Stomach (tissue), 9 donors: ENCODE measurements around the gene EMX2. TPM values are rescaled to one million over a fixed set of nuclear protein-coding genes. Genes with fewer than 3 reads are reported as not detected.

Experiments
- DNase-seq, 2 donors: peaks; one replicate each; pipeline versions ENCODE4 v3.0.0 to v3.0.0-alpha.2; 2013 to 2019
- H3K27ac ChIP-seq, 5 donors: fragments of 200-600 bp in 4 of 5; sonication (generic) in 4 of 5; one replicate each; pipeline ENCODE4 v1.5.1; 2013 to 2019; ENCODE audit warnings: mild to moderate bottlenecking in 1 of 5, moderate library complexity in 1 of 5
- H3K27me3 ChIP-seq, 3 donors: fragments of 200-600 bp; sonication (generic); one replicate each; pipeline ENCODE4 v1.5.1; 2017 to 2019; ENCODE audit warnings: mixed run types in 1 of 3
- H3K36me3 ChIP-seq, 4 donors: fragments of 200-600 bp; sonication (generic); 1 replicate in 3 of 4; 2 replicates in 1 of 4; pipeline ENCODE4 v1.5.1; 2016 to 2019
- H3K4me1 ChIP-seq, 4 donors: fragments of 200-600 bp; sonication (generic); one replicate each; pipeline ENCODE4 v1.5.1; 2016 to 2019
- H3K4me3 ChIP-seq, 4 donors: fragments of 200-600 bp; sonication (generic) in 3 of 4; one replicate each; pipeline ENCODE4 v1.5.1; 2016 to 2019; ENCODE audit warnings: mild to moderate bottlenecking in 1 of 4
- H3K9me3 ChIP-seq, 4 donors: fragments of 200-600 bp; sonication (generic); one replicate each; pipeline ENCODE4 v1.5.1; 2016 to 2019
- EP300 ChIP-seq: sonication (generic); formaldehyde crosslinking; IDR thresholded peaks from one replicate; pipeline ENCODE4 v1.6.1; 2017; ENCODE audit warnings: antibody characterized with exemption
- POLR2A ChIP-seq, 4 donors: fragments of 450-650 bp; IDR thresholded peaks; one replicate each; pipeline ENCODE4 v1.6.1; 2016; ENCODE audit warnings: antibody characterized with exemption in 4 of 4, control low read depth in 2 of 4, mild to moderate bottlenecking in 1 of 4, moderate library complexity in 1 of 4
- POLR2AphosphoS5 ChIP-seq, 3 donors: sonication (generic); formaldehyde crosslinking; IDR thresholded peaks; one replicate each; pipeline ENCODE4 v1.6.1; 2016; ENCODE audit warnings: antibody characterized with exemption in 3 of 3
- WGBS, 5 donors: extraction: QIAGEN DNeasy Blood & Tissue Kit in 3 of 5; methylation state at CpG; one replicate each; pipeline versions ENCODE4 v1.1.5 to v1.1.7; 2013 to 2018; 5-methylcytosine and 5-hydroxymethylcytosine counted together
- intact Hi-C: fragments of 100-400 bp; cut with DNase I; formaldehyde crosslinking; loops from one replicate; pipeline ENCODE4 v1.15.1; 2023; ENCODE audit warnings: low total_unique reads
- polyA plus RNA-seq, 3 donors: library from polyadenylated mRNA; stranded (reverse); fragments of 200-250 nt; gene quantifications; one replicate each; pipeline ENCODE4 v1.2.3, GENCODE V29; 2013
- total RNA-seq, 5 donors: library from RNA; depleted of rRNA; stranded (reverse); fragments of >200 nt; gene quantifications; one replicate each; pipeline versions ENCODE4 v1.1.0 to v1.2.3, GENCODE V29; 2014 to 2016
- TF ChIP-seq, protein P1 (sequence below), 7 experiments: fragments of 450-650 bp in 4 of 7; fragments of 200-600 bp in 3 of 7; sonication (generic) in 3 of 7; IDR thresholded peaks; one replicate each; pipeline ENCODE4 v1.5.1; 2016 to 2019; ENCODE audit warnings: antibody characterized with exemption in 7 of 7, control low read depth in 2 of 7, mild to moderate bottlenecking in 1 of 7
- donor health status: healthy with polysubstance abuse.
- donor health status: Bipolar disorder and iron deficiency.
- donor health status: healthy.

Gene EMX2
- total and polyA plus RNA-seq, 8 donors = 0.18 TPM; not detected in 7

DNA sequence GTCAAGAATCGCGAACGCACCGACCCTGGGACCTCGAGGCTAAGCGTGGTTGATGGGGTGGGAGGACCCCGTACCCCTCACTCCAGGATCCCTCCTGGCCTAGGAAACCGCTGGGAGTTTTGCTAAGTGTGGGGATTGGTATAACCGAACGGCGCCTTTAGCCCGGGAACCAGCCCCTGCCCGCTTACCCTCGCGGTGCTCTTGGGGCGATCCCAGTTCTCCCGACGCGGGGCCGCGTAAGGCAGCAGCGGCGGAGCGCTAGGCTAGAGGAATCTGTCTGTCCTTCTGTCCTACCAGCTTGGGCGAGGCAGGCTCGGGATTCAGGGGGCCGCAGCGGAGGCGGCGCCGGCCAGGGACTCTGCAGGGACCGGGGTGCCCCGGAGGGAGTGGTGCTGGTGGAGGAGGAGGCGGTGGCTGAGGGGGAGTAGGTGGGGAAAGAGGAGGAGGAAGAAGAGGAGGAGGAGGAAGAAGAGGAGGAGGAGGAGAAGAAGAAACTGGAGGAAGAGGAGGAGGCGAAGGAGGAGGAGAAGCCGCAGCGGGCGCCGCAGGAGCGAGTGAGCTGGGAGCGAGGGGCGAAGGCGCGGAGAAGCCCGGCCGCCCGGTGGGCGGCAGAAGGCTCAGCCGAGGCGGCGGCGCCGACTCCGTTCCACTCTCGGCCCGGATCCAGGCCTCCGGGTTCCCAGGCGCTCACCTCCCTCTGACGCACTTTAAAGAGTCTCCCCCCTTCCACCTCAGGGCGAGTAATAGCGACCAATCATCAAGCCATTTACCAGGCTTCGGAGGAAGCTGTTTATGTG lies 439 bp upstream of the EMX2 start:
- TF ChIP-seq, protein P1, sequence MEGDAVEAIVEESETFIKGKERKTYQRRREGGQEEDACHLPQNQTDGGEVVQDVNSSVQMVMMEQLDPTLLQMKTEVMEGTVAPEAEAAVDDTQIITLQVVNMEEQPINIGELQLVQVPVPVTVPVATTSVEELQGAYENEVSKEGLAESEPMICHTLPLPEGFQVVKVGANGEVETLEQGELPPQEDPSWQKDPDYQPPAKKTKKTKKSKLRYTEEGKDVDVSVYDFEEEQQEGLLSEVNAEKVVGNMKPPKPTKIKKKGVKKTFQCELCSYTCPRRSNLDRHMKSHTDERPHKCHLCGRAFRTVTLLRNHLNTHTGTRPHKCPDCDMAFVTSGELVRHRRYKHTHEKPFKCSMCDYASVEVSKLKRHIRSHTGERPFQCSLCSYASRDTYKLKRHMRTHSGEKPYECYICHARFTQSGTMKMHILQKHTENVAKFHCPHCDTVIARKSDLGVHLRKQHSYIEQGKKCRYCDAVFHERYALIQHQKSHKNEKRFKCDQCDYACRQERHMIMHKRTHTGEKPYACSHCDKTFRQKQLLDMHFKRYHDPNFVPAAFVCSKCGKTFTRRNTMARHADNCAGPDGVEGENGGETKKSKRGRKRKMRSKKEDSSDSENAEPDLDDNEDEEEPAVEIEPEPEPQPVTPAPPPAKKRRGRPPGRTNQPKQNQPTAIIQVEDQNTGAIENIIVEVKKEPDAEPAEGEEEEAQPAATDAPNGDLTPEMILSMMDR (IDR thresholded peaks at IDR 0.05) = no peak
- no peak for TF ChIP-seq POLR2AphosphoS5 (IDR thresholded peaks at IDR 0.05)
- peaks cover 76 to 100% (median 96%) of the 10 kb centered on the region in 3 donors for H3K27me3 ChIP-seq
- intact Hi-C loops = no loop called here
- H3K9me3 ChIP-seq = no peaks in the 10 kb centered on the region
- DNase-seq = peak in 1 of 2 donors; percentile 77
- H3K36me3 ChIP-seq = no peaks in the 10 kb centered on the region
- 4 to 10% (median 7%) methylated on average over 57 to 62 of the region's 62 CpGs for WGBS, 5 donors
- H3K4me1 ChIP-seq = peaks cover 47 to 68% (median 55%) of the 10 kb centered on the region in 4 donors
- H3K27ac ChIP-seq = no peak overlapping the region
- H3K4me3 ChIP-seq = peak overlapping the region in 3 of 4 donors; percentile 5 to 20 (median 11)

DNA sequence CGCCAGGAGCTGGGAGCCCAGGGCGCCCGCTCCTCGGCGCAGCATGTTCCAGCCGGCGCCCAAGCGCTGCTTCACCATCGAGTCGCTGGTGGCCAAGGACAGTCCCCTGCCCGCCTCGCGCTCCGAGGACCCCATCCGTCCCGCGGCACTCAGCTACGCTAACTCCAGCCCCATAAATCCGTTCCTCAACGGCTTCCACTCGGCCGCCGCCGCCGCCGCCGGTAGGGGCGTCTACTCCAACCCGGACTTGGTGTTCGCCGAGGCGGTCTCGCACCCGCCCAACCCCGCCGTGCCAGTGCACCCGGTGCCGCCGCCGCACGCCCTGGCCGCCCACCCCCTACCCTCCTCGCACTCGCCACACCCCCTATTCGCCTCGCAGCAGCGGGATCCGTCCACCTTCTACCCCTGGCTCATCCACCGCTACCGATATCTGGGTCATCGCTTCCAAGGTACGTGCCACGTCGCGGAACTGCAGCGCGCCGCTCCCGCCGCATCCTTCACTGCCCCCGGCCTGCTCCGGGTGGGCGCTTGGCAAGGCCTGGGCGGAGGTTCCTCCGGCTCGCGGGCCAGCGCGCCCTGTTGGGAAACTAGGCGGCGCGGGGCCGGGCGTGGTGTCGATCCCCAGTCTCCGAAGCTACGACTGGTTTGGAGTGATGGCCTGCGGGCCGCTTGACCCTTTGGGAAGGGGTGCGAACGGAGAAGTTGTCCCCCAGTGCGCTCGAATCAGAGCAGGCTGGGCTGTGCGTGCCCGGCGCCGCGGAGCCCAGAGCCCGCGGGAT lies 868 bp downstream of the EMX2 start:
- Histone ChIP-seq H3K9me3 (no peaks in the 10 kb centered on the region), H3K4me3 (peak overlapping the region; percentile 29 to 45 (median 35)), H3K27ac (no peak overlapping the region), H3K27me3 (peaks cover 74 to 100% (median 96%) of the 10 kb centered on the region in 3 donors), H3K4me1 (peaks cover 38 to 62% (median 53%) of the 10 kb centered on the region in 4 donors), H3K36me3 (no peaks in the 10 kb centered on the region)
- TF ChIP-seq POLR2A (IDR thresholded peaks at IDR 0.05) = no peak
- no peak for TF ChIP-seq EP300
- no peak for TF ChIP-seq POLR2AphosphoS5 (IDR thresholded peaks at IDR 0.05)
- TF ChIP-seq, protein P1 (IDR thresholded peaks at IDR 0.05) = no peak
- WGBS, 5 donors = 2 to 11% (median 3%) methylated on average over 10 to 90 of the region's 90 CpGs
- intact Hi-C loops = no loop called here
- DNase-seq = peak in 1 of 2 donors; percentile 72

DNA sequence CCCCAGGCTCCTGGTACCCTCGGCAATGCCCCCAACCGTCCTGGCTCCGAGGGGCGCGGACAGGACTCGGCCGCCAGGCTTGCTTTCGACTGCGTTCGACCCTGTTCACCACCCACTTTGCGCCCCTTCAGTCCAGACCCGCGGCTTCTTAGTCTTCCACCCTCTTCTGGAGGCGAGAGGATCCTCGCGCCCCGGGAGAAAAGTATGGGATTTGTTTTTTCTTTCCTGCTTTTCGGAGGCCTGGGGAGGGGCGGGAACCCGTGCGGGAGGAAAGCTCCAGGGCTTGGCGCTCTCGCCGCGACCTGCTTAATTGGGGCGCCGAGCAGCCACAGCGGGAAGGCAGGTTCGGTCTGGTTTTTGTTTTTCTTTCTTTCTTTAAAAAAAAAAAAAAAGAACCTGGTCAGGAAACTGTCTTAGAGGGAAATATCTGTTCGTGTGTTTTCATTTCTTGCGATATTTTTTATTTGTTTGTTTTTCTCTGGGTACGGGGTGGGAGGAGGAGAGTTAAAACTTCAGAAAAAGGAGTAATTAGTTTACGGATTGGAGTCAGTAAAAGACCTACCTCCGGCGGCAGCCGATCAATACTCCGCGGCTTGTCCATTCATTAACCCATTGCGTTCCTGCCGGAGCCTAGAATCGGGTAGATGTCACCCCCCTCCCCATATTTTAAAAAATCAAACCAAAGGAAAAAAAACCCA lies 1.6 kb downstream of the EMX2 start:
- no peak overlapping the region for H3K27ac ChIP-seq
- intact Hi-C loops = no loop called here
- no peaks in the 10 kb centered on the region for H3K36me3 ChIP-seq
- TF ChIP-seq POLR2AphosphoS5 (IDR thresholded peaks at IDR 0.05) = no peak
- peaks cover 38 to 62% (median 53%) of the 10 kb centered on the region in 4 donors for H3K4me1 ChIP-seq
- no peak for DNase-seq
- peaks cover 71 to 100% (median 98%) of the 10 kb centered on the region in 3 donors for H3K27me3 ChIP-seq
- no peaks in the 10 kb centered on the region for H3K9me3 ChIP-seq
- H3K4me3 ChIP-seq = peak overlapping the region; percentile 29 to 45 (median 35)
- WGBS, 5 donors = 2 to 5% (median 3%) methylated on average over 38 to 41 of the region's 41 CpGs

DNA sequence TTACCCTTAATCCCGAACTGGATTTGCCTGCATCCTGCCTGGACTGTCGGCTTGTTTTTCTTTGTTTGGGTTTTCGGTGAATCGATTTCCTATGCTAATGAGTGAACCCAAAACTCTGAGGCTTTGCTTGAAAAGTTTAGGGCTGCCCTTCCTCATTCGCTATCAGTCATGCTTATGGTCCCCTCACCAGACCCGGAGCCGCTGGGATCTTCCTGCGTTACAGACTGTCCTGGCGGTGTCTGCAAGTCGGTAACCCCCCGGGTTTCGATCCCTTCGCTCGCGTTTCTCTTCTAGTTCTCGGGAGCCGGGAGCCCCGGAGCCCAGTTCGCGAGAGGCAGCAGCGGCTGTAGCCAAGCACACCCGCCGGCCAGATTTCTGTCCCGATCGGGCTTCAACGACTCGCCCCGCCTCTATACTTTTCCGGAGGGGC lies 2.2 kb downstream of the EMX2 start:
- WGBS, 5 donors = 3 to 8% (median 4%) methylated on average over 29 of the region's 29 CpGs
- no peak for DNase-seq
- H3K4me3 ChIP-seq = peak overlapping the region; percentile 25 to 45 (median 32)

More for the DNA sequence above, 2.2 kb downstream of the EMX2 start:
- TF ChIP-seq POLR2A (IDR thresholded peaks at IDR 0.05) (no peak), EP300 (no peak), POLR2AphosphoS5 (IDR thresholded peaks at IDR 0.05) (no peak)
- TF ChIP-seq, protein P1 (IDR thresholded peaks at IDR 0.05) = no peak
- Histone ChIP-seq H3K27me3 (peaks cover 70 to 100% (median 98%) of the 10 kb centered on the region in 3 donors), H3K4me1 (peaks cover 38 to 62% (median 53%) of the 10 kb centered on the region in 4 donors), H3K9me3 (no peaks in the 10 kb centered on the region), H3K36me3 (no peaks in the 10 kb centered on the region), H3K27ac (no peak overlapping the region)
- intact Hi-C loops = no loop called here
